ENCODE measurements around the gene OGFOD1.

Gene OGFOD1

DNA sequence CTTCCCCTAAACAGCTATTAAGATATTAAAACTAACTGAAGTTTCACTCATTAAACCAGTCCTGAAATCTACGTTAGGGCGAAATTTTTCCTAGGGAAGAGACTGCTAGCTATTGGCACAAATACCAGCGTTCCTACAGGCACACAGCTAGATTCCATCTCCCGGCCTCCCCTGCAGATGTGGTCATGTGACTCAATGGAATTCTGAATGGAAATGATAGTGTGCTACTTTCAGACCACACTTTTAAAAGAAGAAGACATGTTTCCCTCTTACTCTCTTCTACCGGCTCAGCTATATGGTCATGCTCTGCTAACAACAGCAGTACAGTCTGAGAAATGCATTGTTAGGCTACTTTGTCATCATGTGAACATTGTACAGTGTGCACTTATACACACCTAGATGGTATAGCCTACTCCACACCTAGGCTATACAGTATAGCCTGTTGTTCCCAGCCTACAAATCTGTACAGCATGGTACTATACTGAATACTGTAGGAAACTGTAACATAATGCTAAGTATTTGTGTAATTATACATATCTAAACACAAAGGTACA is 31.4 kb downstream of the OGFOD1 start:
- TF ChIP-seq TAF1 (IDR thresholded peaks at IDR 0.05; ENCODE audit: borderline replicate concordance, insufficient read depth, low read length), result no peak
- TF ChIP-seq POLR2AphosphoS5 (IDR thresholded peaks at IDR 0.05; ENCODE audit: low read depth, low read length), result no peak
- TF ChIP-seq FOXP2 (optimal IDR thresholded peaks at IDR 0.05; ENCODE audit: borderline replicate concordance, extremely low read depth, extremely low read length, insufficient read depth), result no peak
- TF ChIP-seq, protein P1, sequence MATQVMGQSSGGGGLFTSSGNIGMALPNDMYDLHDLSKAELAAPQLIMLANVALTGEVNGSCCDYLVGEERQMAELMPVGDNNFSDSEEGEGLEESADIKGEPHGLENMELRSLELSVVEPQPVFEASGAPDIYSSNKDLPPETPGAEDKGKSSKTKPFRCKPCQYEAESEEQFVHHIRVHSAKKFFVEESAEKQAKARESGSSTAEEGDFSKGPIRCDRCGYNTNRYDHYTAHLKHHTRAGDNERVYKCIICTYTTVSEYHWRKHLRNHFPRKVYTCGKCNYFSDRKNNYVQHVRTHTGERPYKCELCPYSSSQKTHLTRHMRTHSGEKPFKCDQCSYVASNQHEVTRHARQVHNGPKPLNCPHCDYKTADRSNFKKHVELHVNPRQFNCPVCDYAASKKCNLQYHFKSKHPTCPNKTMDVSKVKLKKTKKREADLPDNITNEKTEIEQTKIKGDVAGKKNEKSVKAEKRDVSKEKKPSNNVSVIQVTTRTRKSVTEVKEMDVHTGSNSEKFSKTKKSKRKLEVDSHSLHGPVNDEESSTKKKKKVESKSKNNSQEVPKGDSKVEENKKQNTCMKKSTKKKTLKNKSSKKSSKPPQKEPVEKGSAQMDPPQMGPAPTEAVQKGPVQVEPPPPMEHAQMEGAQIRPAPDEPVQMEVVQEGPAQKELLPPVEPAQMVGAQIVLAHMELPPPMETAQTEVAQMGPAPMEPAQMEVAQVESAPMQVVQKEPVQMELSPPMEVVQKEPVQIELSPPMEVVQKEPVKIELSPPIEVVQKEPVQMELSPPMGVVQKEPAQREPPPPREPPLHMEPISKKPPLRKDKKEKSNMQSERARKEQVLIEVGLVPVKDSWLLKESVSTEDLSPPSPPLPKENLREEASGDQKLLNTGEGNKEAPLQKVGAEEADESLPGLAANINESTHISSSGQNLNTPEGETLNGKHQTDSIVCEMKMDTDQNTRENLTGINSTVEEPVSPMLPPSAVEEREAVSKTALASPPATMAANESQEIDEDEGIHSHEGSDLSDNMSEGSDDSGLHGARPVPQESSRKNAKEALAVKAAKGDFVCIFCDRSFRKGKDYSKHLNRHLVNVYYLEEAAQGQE (IDR thresholded peaks at IDR 0.05; ENCODE audit: insufficient read depth in 1 of 2, low read depth in 2 of 2, low read length in 2 of 2), result no peak
- no peak for TF ChIP-seq SIN3A (IDR thresholded peaks at IDR 0.05; ENCODE audit: borderline replicate concordance, insufficient read depth, low read length)

DNA sequence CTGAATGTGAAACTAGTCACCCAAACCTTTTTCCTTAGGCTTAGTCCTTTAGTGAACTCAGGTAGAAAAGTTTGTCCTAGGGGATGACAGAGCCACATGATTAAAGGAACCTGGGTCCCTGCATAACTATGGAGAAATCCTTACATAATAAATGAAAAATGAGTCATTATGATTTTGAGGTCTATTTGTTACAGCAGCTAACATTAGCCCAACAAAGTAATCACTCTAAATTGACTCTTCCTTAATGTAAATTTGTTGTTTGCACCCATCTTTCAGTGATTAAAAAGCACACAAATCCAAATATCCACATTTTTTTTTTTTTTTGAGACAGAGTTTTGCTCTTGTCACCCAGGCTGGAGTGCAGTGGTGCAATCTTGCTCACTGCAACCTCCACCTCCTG is 32.0 kb downstream of the OGFOD1 start:
- TF ChIP-seq SIN3A (IDR thresholded peaks at IDR 0.05; ENCODE audit: borderline replicate concordance, insufficient read depth, low read length) (no peak), POLR2AphosphoS5 (IDR thresholded peaks at IDR 0.05; ENCODE audit: low read depth, low read length) (no peak), TAF1 (IDR thresholded peaks at IDR 0.05; ENCODE audit: borderline replicate concordance, insufficient read depth, low read length) (no peak), FOXP2 (optimal IDR thresholded peaks at IDR 0.05; ENCODE audit: borderline replicate concordance, extremely low read depth, extremely low read length, insufficient read depth) (no peak)
- TF ChIP-seq, protein P1 (IDR thresholded peaks at IDR 0.05; ENCODE audit: insufficient read depth in 1 of 2, low read depth in 2 of 2, low read length in 2 of 2), result no peak

DNA sequence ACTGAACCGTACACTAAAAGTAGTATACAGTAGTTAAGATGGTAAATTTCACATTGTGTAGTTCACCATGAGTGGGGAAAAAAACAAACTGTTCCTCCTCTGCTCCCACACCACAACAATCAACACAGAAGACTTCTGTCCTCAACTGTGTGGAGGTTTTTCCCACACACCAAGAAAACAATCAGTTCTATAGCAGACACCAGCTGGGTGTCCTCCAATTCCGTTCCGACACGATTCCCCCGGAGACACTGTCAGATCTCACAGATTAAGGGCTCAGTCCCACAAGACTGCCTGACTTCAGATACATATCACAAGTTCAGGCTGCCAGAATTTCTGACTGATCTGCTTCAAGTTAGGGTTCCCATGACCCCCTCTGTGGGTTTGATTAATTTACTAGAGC is 36.7 kb downstream of the OGFOD1 start:
- TF ChIP-seq TAF1 (IDR thresholded peaks at IDR 0.05; ENCODE audit: borderline replicate concordance, insufficient read depth, low read length) (no peak), POLR2AphosphoS5 (IDR thresholded peaks at IDR 0.05; ENCODE audit: low read depth, low read length) (no peak), FOXP2 (optimal IDR thresholded peaks at IDR 0.05; ENCODE audit: borderline replicate concordance, extremely low read depth, extremely low read length, insufficient read depth) (no peak), SIN3A (IDR thresholded peaks at IDR 0.05; ENCODE audit: borderline replicate concordance, insufficient read depth, low read length) (no peak)
- TF ChIP-seq, protein P1 (IDR thresholded peaks at IDR 0.05; ENCODE audit: insufficient read depth in 1 of 2, low read depth in 2 of 2, low read length in 2 of 2), result no peak

DNA sequence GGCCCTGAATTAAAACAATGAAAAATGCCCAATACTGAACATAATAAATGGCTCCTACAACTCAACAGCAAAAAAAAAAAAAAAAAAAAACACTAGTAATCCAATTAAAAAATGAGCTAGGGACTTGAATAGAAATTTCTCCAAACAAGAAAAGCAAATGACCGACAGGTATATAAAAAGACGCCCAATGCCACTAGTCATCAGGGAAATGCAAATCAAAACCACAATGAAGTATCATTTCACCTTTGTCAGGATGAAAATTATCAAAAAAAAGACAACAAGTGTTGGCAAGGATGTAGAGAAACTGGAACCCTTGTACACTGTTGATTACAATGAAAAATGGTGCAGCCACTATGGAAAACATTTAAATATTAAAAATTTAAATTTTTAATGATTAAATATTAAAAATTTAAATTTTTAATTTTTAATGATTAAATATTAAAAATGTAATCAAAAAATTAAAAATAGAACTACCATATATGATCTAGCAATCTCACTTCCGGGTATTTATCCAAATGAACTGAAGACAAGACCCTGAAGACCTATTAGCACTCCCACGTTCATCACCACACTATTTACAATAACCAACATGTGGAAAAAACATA is 40.4 kb downstream of the OGFOD1 start:
- TF ChIP-seq SIN3A (IDR thresholded peaks at IDR 0.05; ENCODE audit: borderline replicate concordance, insufficient read depth, low read length), result no peak
- TF ChIP-seq POLR2AphosphoS5 (IDR thresholded peaks at IDR 0.05; ENCODE audit: low read depth, low read length), result no peak
- no peak for TF ChIP-seq TAF1 (IDR thresholded peaks at IDR 0.05; ENCODE audit: borderline replicate concordance, insufficient read depth, low read length)

DNA sequence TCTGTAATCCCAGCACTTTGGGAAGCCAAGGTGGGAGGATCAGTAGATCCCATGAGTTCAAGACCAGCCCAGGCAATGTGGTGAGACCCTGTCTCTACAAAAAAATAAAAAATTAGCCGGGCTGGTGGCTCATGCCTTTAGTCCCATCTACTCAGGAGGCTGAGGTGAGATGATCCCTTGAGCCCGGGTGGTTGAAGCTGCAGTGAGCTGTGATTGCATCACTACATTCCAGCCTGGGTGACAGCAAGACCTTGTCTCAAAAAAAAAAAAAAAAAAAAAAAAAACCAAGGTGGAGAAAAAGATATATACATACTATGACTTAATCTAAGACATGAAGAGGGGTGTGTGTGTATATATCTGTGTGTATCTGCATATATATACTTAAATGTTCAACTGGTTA is 41.8 kb downstream of the OGFOD1 start:
- no peak for TF ChIP-seq SIN3A (IDR thresholded peaks at IDR 0.05; ENCODE audit: borderline replicate concordance, insufficient read depth, low read length)
- TF ChIP-seq POLR2AphosphoS5 (IDR thresholded peaks at IDR 0.05; ENCODE audit: low read depth, low read length), result no peak
- no peak for TF ChIP-seq TAF1 (IDR thresholded peaks at IDR 0.05; ENCODE audit: borderline replicate concordance, insufficient read depth, low read length)
- TF ChIP-seq FOXP2 (optimal IDR thresholded peaks at IDR 0.05; ENCODE audit: borderline replicate concordance, extremely low read depth, extremely low read length, insufficient read depth), result no peak
- TF ChIP-seq, protein P1 (IDR thresholded peaks at IDR 0.05; ENCODE audit: insufficient read depth in 1 of 2, low read depth in 2 of 2, low read length in 2 of 2), result no peak

Measured in PFSK-1 (cell line).